SK-N-SH (cell line): ENCODE results near the gene CNTNAP2. TPM values are rescaled to one million over a fixed set of nuclear protein-coding genes. Genes with fewer than 3 reads are reported as not detected.
"Not testable (repeated sequence)": the region's sequence is repeated elsewhere in the genome, so short reads cannot be mapped to it uniquely, and the experiment has no call there.

Source experiments
- CTCF ChIA-PET: fragments of 300-600, 350-600 bp; formaldehyde crosslinking; extraction: SDS; loops from one replicate; lab custom pipeline; 2021; lab: Yijun Ruan, JAX
- POLR2A ChIA-PET: fragments of 350-600 bp; sonication (Branson Sonifier 250); formaldehyde crosslinking; extraction: SDS; loops from one replicate; lab custom pipeline; 2020; ENCODE audit warnings: antibody characterized with exemption, inconsistent platforms; lab: Yijun Ruan, JAX
- DNase-seq: peaks from one replicate; pipeline ENCODE4 v3.0.0; 2012
- H2AFZ ChIP-seq: fragments of 200-600 bp; sonication (generic); 2 replicates; pipeline ENCODE4 v1.8.1; 2016; ENCODE audit warnings: antibody characterized with exemption, mild to moderate bottlenecking, low read depth
- H3F3A ChIP-seq: fragments of 200-600 bp; sonication (generic); replicated peaks from 2 replicates; pipeline ENCODE3; 2016; ENCODE audit warnings: antibody characterized with exemption, mild to moderate bottlenecking; ENCODE audit not compliant: insufficient read depth
- H3K27ac ChIP-seq, 2 experiments: fragments of 200-500 bp in 1 of 2; fragments of 200-600 bp in 1 of 2; sonication (Bioruptor generic) in 1 of 2; sonication (generic), shearing (Covaris generic) in 1 of 2; 2 replicates each; pipeline versions ENCODE4 v1.5.1 to v1.6.1; 2014 to 2016; ENCODE audit warnings: low read depth in 2 of 2, inconsistent platforms in 1 of 2, low read length in 1 of 2, mild to moderate bottlenecking in 1 of 2, mixed read lengths in 1 of 2
- H3K27me3 ChIP-seq: fragments of 200-600 bp; sonication (generic), shearing (Covaris generic); 2 replicates; pipeline ENCODE4 v1.6.1; 2016; ENCODE audit warnings: mixed run types; ENCODE audit not compliant: insufficient read depth
- H3K36me3 ChIP-seq, 2 experiments: fragments of 200-500 bp in 1 of 2; fragments of 200-600 bp in 1 of 2; sonication (Bioruptor generic) in 1 of 2; sonication (generic) in 1 of 2; replicated peaks in 1 of 2; 2 replicates each; pipeline versions ENCODE3 to v1.5.1; 2014 to 2016; ENCODE audit warnings: low read length in 1 of 2, mild to moderate bottlenecking in 1 of 2; ENCODE audit not compliant: insufficient read depth in 2 of 2, control insufficient read depth in 1 of 2
- H3K4me1 ChIP-seq, 2 experiments: fragments of 200-500 bp in 1 of 2; fragments of 200-600 bp in 1 of 2; sonication (Bioruptor generic) in 1 of 2; sonication (generic), shearing (Covaris generic) in 1 of 2; 2 replicates each; pipeline versions ENCODE4 v1.5.1 to v1.6.1; 2014 to 2016; ENCODE audit warnings: low read depth in 1 of 2, low read length in 1 of 2, mixed run types in 1 of 2; ENCODE audit not compliant: insufficient read depth in 2 of 2, control insufficient read depth in 1 of 2
- H3K4me2 ChIP-seq: fragments of 200-600 bp; sonication (generic), shearing (Covaris generic); 2 replicates; pipeline ENCODE4 v1.6.1; 2017; ENCODE audit warnings: mixed run types
- H3K4me3 ChIP-seq, 2 experiments: fragments of 200-500 bp in 1 of 2; fragments of 200-600 bp in 1 of 2; sonication (Bioruptor generic) in 1 of 2; sonication (generic), shearing (Covaris generic) in 1 of 2; 2 replicates each; pipeline versions ENCODE4 v1.5.1 to v1.8.1; 2014 to 2016; ENCODE audit warnings: low read depth in 2 of 2, inconsistent platforms in 1 of 2, low read length in 1 of 2, mild to moderate bottlenecking in 1 of 2, mixed read lengths in 1 of 2, moderate library complexity in 1 of 2
- H3K79me2 ChIP-seq: fragments of 200-600 bp; sonication (generic); 2 replicates; pipeline ENCODE4 v1.8.1; 2017; ENCODE audit warnings: mild to moderate bottlenecking; ENCODE audit not compliant: insufficient read depth
- H3K9ac ChIP-seq: fragments of 200-600 bp; sonication (generic); 2 replicates; pipeline ENCODE4 v1.6.1; 2017; ENCODE audit warnings: mixed run types
- H3K9me2 ChIP-seq: fragments of 200-600 bp; sonication (generic); 2 replicates; pipeline ENCODE4 v1.6.1; 2017; ENCODE audit warnings: mixed run types
- H3K9me3 ChIP-seq: fragments of 200-600 bp; sonication (generic); 2 replicates; pipeline ENCODE4 v1.6.1; 2017; ENCODE audit warnings: mixed run types, mild to moderate bottlenecking, moderate library complexity
- H4K20me1 ChIP-seq: fragments of 200-600 bp; sonication (generic); 2 replicates; pipeline ENCODE4 v1.6.1; 2017; ENCODE audit warnings: mild to moderate bottlenecking, mixed run types; ENCODE audit not compliant: insufficient read depth
- FOSL2 ChIP-seq: IDR thresholded peaks from 2 replicates; pipeline ENCODE4 v1.4.0; 2012; ENCODE audit warnings: low read depth, mild to moderate bottlenecking, moderate library complexity, borderline replicate concordance
- GABPA ChIP-seq: IDR thresholded peaks from 2 replicates; pipeline ENCODE4 v1.4.0; 2012; ENCODE audit warnings: low read depth, mild to moderate bottlenecking
- GATA2 ChIP-seq: sonication (generic); formaldehyde crosslinking; IDR thresholded peaks from 2 replicates; pipeline ENCODE4 v1.5.0; 2020; ENCODE audit warnings: mild to moderate bottlenecking, missing genetic modification reagents
- JUND ChIP-seq: IDR thresholded peaks from 2 replicates; pipeline ENCODE4 v1.4.0; 2012
- NRF1 ChIP-seq: IDR thresholded peaks from 2 replicates; pipeline ENCODE4 v1.6.1; 2012; ENCODE audit warnings: low read depth, mild to moderate bottlenecking, low read length
- RXRA ChIP-seq: IDR thresholded peaks from 2 replicates; pipeline ENCODE4 v1.4.0; 2012; ENCODE audit warnings: low read depth, mild to moderate bottlenecking, borderline replicate concordance
- TAF1 ChIP-seq: IDR thresholded peaks from 2 replicates; pipeline ENCODE4 v1.6.1; 2012; ENCODE audit warnings: low read depth, mild to moderate bottlenecking, low read length, moderate library complexity, borderline replicate concordance
- TCF12 ChIP-seq: IDR thresholded peaks from 2 replicates; pipeline ENCODE4 v1.4.0; 2012
- WGBS: methylation state at CpG from one replicate; pipeline ENCODE4 v1.1.6; 2017; ENCODE audit warnings: low lambda C conversion rate; 5-methylcytosine and 5-hydroxymethylcytosine counted together
- polyA plus RNA-seq, 3 experiments: library from polyadenylated mRNA; depleted of rRNA; stranded (reverse); fragments of >200 nt; gene quantifications; 2 replicates each; pipeline ENCODE4 v1.2.3, GENCODE V29; 2012
- TF ChIP-seq, protein P1 (sequence below): fragments of 150-350 bp; IDR thresholded peaks from 2 replicates; pipeline ENCODE4 v1.6.1; 2017; ENCODE audit warnings: antibody characterized with exemption, low read length, low read depth, borderline replicate concordance
- TF ChIP-seq, protein P2 (sequence below): IDR thresholded peaks from 2 replicates; pipeline ENCODE4 v1.4.0; 2012; ENCODE audit warnings: low read depth, borderline replicate concordance
- TF ChIP-seq, protein P3 (sequence below): fragments of 150-350 bp; IDR thresholded peaks from 2 replicates; pipeline ENCODE4 v1.6.1; 2016; ENCODE audit warnings: mild to moderate bottlenecking, low read depth, low read length
- TF ChIP-seq, protein P4 (sequence below): IDR thresholded peaks from 2 replicates; pipeline ENCODE4; 2012

Gene CNTNAP2
- polyA plus RNA-seq, 1 of the 3 experiments (the other 2 are of a cell fraction), result 3.4 TPM

DNA sequence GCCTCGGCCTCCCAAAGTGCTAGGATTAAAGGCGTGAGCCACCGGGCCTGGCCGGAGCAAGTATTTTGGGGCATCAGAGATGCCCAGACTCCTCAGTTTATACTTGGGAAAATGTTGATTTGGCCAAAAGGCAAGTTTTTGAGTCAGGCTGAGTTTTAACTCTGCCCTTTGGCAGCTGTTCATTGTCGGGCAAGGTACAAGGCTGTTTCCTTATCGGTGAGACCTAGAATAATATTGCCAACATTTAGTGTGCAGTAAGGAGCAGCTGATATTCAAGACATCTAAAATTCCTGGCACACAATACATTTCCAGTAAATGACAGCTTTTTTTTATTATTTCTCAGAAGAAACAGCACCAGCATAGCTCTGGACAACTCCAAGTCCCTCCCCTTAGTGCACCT is 2326.3 kb downstream of the CNTNAP2 start (continued):
- TF ChIP-seq TAF1, result no peak
- TF ChIP-seq, protein P1, sequence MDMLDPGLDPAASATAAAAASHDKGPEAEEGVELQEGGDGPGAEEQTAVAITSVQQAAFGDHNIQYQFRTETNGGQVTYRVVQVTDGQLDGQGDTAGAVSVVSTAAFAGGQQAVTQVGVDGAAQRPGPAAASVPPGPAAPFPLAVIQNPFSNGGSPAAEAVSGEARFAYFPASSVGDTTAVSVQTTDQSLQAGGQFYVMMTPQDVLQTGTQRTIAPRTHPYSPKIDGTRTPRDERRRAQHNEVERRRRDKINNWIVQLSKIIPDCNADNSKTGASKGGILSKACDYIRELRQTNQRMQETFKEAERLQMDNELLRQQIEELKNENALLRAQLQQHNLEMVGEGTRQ, result no peak
- no peak for TF ChIP-seq NRF1
- TF ChIP-seq, all 33 proteins: peak for 0

DNA sequence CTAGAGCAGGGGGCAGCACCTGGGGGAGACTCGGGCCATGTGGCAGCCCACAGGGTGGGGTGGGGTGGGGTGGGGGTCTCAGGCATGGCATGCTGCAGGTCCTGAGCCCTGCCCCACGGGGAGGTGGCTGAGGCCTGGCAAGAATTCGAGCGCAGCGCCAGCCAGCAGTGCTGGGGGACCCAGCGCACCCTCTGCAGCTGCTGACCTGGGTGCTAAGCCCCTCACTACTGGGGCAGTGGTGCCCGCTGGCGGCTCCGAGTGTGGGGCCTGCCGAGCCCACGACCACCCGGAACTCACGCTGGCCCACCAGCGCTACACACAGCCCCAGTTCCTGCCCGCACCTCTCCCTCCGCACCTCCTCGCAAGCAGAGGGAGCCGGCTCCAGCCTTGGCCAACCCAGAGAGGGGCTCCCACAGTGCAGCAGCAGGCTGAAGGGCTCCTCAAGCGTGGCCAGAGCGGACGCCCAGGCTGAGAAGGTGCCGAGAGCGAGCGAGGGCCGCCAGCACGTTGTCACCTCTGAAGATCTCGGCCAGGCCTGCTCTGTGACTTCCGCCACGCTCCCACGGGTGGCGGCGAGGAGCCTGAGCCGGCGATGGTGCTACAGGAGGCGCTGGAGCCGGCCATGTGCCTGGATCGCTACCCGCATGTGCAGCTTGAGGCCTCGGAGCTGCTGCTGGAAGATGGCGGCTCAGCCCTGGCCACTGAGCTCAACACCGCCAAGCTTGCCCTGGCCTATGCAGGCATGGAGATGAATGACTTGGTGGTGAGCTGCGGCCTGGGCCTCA is 2328.9 kb downstream of the CNTNAP2 start:
- ChIA-PET POLR2A (no interaction called here), CTCF (no interaction called here)
- WGBS, result 83% methylated on average over 10 of the region's 42 CpGs
- DNase-seq, result no peak
- Histone ChIP-seq H3F3A (no peaks in the 10 kb centered on the region), H3K4me2 (no peak overlapping the region), H3K79me2 (no peaks in the 10 kb centered on the region), H3K27ac (no peak overlapping the region), H3K36me3 (no peaks in the 10 kb centered on the region), H3K9ac (no peak overlapping the region), H3K9me3 (no peaks in the 10 kb centered on the region), H3K9me2 (no peaks in the 10 kb centered on the region)
- TF ChIP-seq FOSL2 (no peak), GATA2 (no peak)
- TF ChIP-seq, all 33 proteins: peak for 0
- Histone ChIP-seq H2AFZ (no peak overlapping the region), H3K4me3 (no peak overlapping the region), H4K20me1 (no peaks in the 10 kb centered on the region), H3K27me3 (no peaks in the 10 kb centered on the region), H3K4me1 (no peaks in the 10 kb centered on the region)

DNA sequence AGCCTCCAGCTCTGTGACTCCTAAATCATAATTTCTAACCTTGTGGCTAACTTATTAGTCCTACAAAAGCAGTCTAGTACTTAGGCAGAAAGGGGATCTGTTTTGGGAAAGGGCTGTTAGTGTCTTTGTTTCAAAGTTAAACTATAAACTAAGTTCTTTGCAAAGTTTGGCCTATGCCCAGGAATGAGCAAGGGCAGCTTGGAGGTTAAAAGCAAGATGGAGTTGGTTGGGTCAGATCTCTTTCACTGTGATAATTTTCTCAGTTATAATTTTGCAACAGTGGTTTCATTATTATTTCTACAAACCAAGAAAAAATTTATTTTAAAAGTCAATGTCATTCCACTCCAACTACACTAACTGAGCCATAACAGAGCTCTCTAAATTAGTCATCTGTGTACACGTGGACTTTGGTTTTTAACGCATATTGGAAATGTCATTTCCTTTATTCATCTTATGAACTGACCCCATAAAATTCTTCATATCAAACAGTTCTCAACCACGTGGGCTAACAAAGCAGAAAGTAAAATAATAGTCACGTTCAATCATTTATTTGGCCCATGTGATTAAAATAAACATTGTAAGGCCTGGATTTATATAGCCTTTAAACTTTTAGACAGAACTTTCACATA is 2330.7 kb downstream of the CNTNAP2 start:
- Histone ChIP-seq H3F3A (no peaks in the 10 kb centered on the region), H3K27ac (no peak overlapping the region), H3K4me3 (no peak overlapping the region), H4K20me1 (no peaks in the 10 kb centered on the region), H3K9me3 (no peaks in the 10 kb centered on the region), H3K79me2 (no peaks in the 10 kb centered on the region), H3K36me3 (no peaks in the 10 kb centered on the region), H3K27me3 (no peaks in the 10 kb centered on the region), H3K4me2 (no peak overlapping the region), H3K4me1 (no peaks in the 10 kb centered on the region), H2AFZ (no peak overlapping the region), H3K9me2 (no peaks in the 10 kb centered on the region), H3K9ac (no peak overlapping the region)
- ChIA-PET CTCF (interaction anchor here (1.1 to 1.3 kb wide), 2 partner anchors 11 to 35 kb away, joined by 3 read pairs; no protein-coding TSS in a partner anchor), POLR2A (no interaction called here)
- TF ChIP-seq, protein P2, sequence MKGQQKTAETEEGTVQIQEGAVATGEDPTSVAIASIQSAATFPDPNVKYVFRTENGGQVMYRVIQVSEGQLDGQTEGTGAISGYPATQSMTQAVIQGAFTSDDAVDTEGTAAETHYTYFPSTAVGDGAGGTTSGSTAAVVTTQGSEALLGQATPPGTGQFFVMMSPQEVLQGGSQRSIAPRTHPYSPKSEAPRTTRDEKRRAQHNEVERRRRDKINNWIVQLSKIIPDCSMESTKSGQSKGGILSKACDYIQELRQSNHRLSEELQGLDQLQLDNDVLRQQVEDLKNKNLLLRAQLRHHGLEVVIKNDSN, result peak; percentile 15; the same call in 1 of the 2 replicates
- TF ChIP-seq JUND (peak; percentile 22; the same call in 1 of the 2 replicates), RXRA (no peak), TCF12 (peak; percentile 63), GABPA (no peak), FOSL2 (0 out of 2 replicates have a peak, but pooled peaks have one; percentile 12)
- TF ChIP-seq, protein P3, sequence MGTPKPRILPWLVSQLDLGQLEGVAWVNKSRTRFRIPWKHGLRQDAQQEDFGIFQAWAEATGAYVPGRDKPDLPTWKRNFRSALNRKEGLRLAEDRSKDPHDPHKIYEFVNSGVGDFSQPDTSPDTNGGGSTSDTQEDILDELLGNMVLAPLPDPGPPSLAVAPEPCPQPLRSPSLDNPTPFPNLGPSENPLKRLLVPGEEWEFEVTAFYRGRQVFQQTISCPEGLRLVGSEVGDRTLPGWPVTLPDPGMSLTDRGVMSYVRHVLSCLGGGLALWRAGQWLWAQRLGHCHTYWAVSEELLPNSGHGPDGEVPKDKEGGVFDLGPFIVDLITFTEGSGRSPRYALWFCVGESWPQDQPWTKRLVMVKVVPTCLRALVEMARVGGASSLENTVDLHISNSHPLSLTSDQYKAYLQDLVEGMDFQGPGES, result no peak
- TF ChIP-seq, protein P4, sequence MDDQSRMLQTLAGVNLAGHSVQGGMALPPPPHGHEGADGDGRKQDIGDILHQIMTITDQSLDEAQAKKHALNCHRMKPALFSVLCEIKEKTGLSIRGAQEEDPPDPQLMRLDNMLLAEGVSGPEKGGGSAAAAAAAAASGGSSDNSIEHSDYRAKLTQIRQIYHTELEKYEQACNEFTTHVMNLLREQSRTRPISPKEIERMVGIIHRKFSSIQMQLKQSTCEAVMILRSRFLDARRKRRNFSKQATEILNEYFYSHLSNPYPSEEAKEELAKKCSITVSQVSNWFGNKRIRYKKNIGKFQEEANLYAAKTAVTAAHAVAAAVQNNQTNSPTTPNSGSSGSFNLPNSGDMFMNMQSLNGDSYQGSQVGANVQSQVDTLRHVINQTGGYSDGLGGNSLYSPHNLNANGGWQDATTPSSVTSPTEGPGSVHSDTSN, result peak; percentile 57
- WGBS, result 26% methylated on average over 4 of the region's 4 CpGs
- DNase-seq, result no peak

DNA sequence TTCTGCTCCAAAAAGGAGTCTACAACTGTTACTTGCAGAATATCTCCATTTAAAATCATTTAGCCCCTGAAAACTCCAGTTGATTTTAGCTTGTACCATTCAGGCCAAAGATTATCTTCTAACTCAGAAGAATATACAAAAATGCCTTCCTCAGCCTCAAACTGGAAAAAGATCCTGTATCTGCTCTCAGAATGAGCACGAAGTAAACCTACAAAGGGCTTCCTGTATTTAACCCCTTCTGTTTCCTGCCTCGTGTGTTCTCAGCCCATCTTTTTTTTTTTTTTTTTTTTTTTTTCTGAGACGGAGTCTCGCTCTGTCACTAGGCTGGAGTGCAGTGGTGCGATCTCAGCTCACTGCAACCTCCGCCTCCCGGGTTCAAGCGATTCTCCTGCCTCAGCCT is 2334.9 kb downstream of the CNTNAP2 start:
- H3F3A ChIP-seq, H4K20me1 ChIP-seq, DNase-seq, CTCF ChIA-PET, H3K4me2 ChIP-seq, H3K4me3 ChIP-seq, H3K9me3 ChIP-seq, POLR2A ChIA-PET, H3K9me2 ChIP-seq, H3K27ac ChIP-seq, H3K36me3 ChIP-seq, H3K27me3 ChIP-seq, H3K9ac ChIP-seq, H3K4me1 ChIP-seq, H3K79me2 ChIP-seq, H2AFZ ChIP-seq: not testable (repeated sequence)
- 72% methylated on average over 8 of the region's 8 CpGs for WGBS
